NB4 (cell line): ENCODE data around the gene KIF6.

Experiments
- DNase-seq: peaks from one replicate; pipeline ENCODE4 v3.0.0; 2010; ENCODE audit warnings: low read depth
- H3K4me3 ChIP-seq: one replicate; pipeline ENCODE4 v1.5.1; 2011; ENCODE audit warnings: mild to moderate bottlenecking, low read depth, low read length, moderate library complexity
- CTCF ChIP-seq: IDR thresholded peaks from one replicate; pipeline ENCODE4 v1.5.1; 2012; ENCODE audit warnings: low read depth, low read length
- MAX ChIP-seq: IDR thresholded peaks from 2 replicates; pipeline ENCODE4 v1.6.1; 2011; ENCODE audit warnings: low read depth, low read length
- MYC ChIP-seq: IDR thresholded peaks from 2 replicates; pipeline ENCODE4 v1.6.1; 2011; ENCODE audit warnings: low read depth, low read length
- POLR2A ChIP-seq: IDR thresholded peaks from 2 replicates; pipeline ENCODE4 v1.6.1; 2011; ENCODE audit warnings: mild to moderate bottlenecking; ENCODE audit not compliant: insufficient read length; ENCODE audit errors: extremely low read depth

The KIF6 gene

GRCh38 chr6:39724787-39725631 is at the start of gene KIF6:
Gene KIF6 (minus strand): TSS chr6:39725408. CDS start chr6:39725310, 98 bp downstream.
- TF ChIP-seq MAX (no peak), MYC (no peak), CTCF (no peak), POLR2A (no peak)
- DNase-seq, result peak; percentile 11
- no peak within 1 kb of the TSS for H3K4me3 ChIP-seq

GRCh38 chr6:39773782-39774181 is 48.6 kb upstream of the KIF6 start:
- no peak for DNase-seq
- TF ChIP-seq MAX (no peak), POLR2A (no peak), MYC (no peak), CTCF (no peak)
- H3K4me3 ChIP-seq, result no peak overlapping the region

GRCh38 chr6:39772559-39773273 is 47.5 kb upstream of the KIF6 start:
- TF ChIP-seq MAX (no peak), POLR2A (no peak), CTCF (no peak), MYC (no peak)
- DNase-seq, result no peak
- no peak overlapping the region for H3K4me3 ChIP-seq

GRCh38 chr6:39770446-39770845 is 45.2 kb upstream of the KIF6 start:
- no peak for DNase-seq
- H3K4me3 ChIP-seq, result no peak overlapping the region
- TF ChIP-seq CTCF, result no peak
- no peak for TF ChIP-seq MAX
- no peak for TF ChIP-seq POLR2A
- TF ChIP-seq MYC, result no peak

GRCh38 chr6:39769012-39769411 is 43.8 kb upstream of the KIF6 start:
- no peak overlapping the region for H3K4me3 ChIP-seq
- TF ChIP-seq MYC, result no peak
- TF ChIP-seq MAX, result no peak
- no peak for TF ChIP-seq POLR2A
- no peak for TF ChIP-seq CTCF
- no peak for DNase-seq
